HG03460 (cell line): Measurements from ENCODE around the gene USP17L19.
"Not testable (repeated sequence)": the region's sequence is repeated elsewhere in the genome, so short reads cannot be mapped to it uniquely, and the experiment has no call there.

Source experiments
- ATAC-seq: cut with Tn5 transposase; IDR thresholded peaks from one replicate; pipeline ENCODE4 v1.9.1; 2021; ENCODE audit not compliant: unreplicated experiment

The USP17L19 gene

GRCh38 chr4:9253078-9253477 lies at the start of gene USP17L19:
TSS of gene USP17L19 (plus strand) at chr4:9253378. CDS start at chr4:9253378, 0 bp downstream.
- not testable (repeated sequence) for ATAC-seq

- ATAC-seq = not testable (repeated sequence)
These were observed 42.8 kb upstream of the USP17L19 start, which contains the start of gene USP17L10 for GRCh38 chr4:9210357-9210756. TSS of gene USP17L10 (plus strand) at chr4:9210657. CDS start at chr4:9210657, 0 bp downstream.

- ATAC-seq = not testable (repeated sequence)
These were observed 38.5 kb upstream of the USP17L19 start for GRCh38 chr4:9214701-9215100.

GRCh38 chr4:9215105-9215504 lies 38.1 kb upstream of the USP17L19 start, which contains the start of gene USP17L11:
TSS of gene USP17L11 (plus strand) at chr4:9215405. CDS start at chr4:9215405, 0 bp downstream.
- ATAC-seq = not testable (repeated sequence)

GRCh38 chr4:9219852-9220251 lies 33.3 kb upstream of the USP17L19 start, which contains the start of gene USP17L12:
TSS of gene USP17L12 (plus strand) at chr4:9220152. CDS start at chr4:9220152, 0 bp downstream.
- ATAC-seq = not testable (repeated sequence)

- not testable (repeated sequence) for ATAC-seq
These were observed 28.6 kb upstream of the USP17L19 start, which contains the start of gene USP17L13 for GRCh38 chr4:9224596-9224995. TSS of gene USP17L13 (plus strand) at chr4:9224896. CDS start at chr4:9224896, 0 bp downstream.

- ATAC-seq = not testable (repeated sequence)
These were observed 22.9 kb upstream of the USP17L19 start for GRCh38 chr4:9230249-9230648.

- not testable (repeated sequence) for ATAC-seq
These were observed 19.1 kb upstream of the USP17L19 start, which contains the start of gene USP17L15 for GRCh38 chr4:9234085-9234484. TSS of gene USP17L15 (plus strand) at chr4:9234385. CDS start at chr4:9234385, 0 bp downstream.

- not testable (repeated sequence) for ATAC-seq
These were observed 14.7 kb upstream of the USP17L19 start for GRCh38 chr4:9238461-9238860.

GRCh38 chr4:9243579-9243978 lies 9.6 kb upstream of the USP17L19 start, which contains the start of gene USP17L17:
TSS of gene USP17L17 (plus strand) at chr4:9243879. CDS start at chr4:9243879, 0 bp downstream.
- not testable (repeated sequence) for ATAC-seq

GRCh38 chr4:9247953-9248680 lies 5.1 kb upstream of the USP17L19 start, which contains the start of gene USP17L18:
TSS of gene USP17L18 (plus strand) at chr4:9248630. CDS start at chr4:9248630, 0 bp downstream.
- ATAC-seq = not testable (repeated sequence)

- not testable (repeated sequence) for ATAC-seq
These were observed 4.6 kb downstream of the USP17L19 start, which contains the start of gene USP17L20 for GRCh38 chr4:9257824-9258223. TSS of gene USP17L20 (plus strand) at chr4:9258124. CDS start at chr4:9258124, 0 bp downstream.

- ATAC-seq = not testable (repeated sequence)
These were observed 9.4 kb downstream of the USP17L19 start, which contains the start of gene USP17L21 for GRCh38 chr4:9262572-9262971. TSS of gene USP17L21 (plus strand) at chr4:9262872. CDS start at chr4:9262872, 0 bp downstream.

- ATAC-seq = not testable (repeated sequence)
These were observed 14.1 kb downstream of the USP17L19 start, which contains the start of gene USP17L22 for GRCh38 chr4:9267319-9267718. TSS of gene USP17L22 (plus strand) at chr4:9267619. CDS start at chr4:9267619, 0 bp downstream.

GRCh38 chr4:9271719-9272118 lies 18.5 kb downstream of the USP17L19 start:
- ATAC-seq = not testable (repeated sequence)
